Measurements from ENCODE around the gene MESD.
A peak's percentile ranks its signal among the peaks of the same experiment; 100 is the strongest.

MESD gene

GRCh38 chr15:80989518-80990478 is at the start of gene MESD:
Gene MESD (minus strand): TSS chr15:80989819. CDS start chr15:80989791, 28 bp downstream.
- DNase-seq: peak; percentile 95

GRCh38 chr15:81038975-81039607 is 49.5 kb upstream of the MESD start:
- DNase-seq: no peak

GRCh38 chr15:81037952-81038743 is 48.5 kb upstream of the MESD start:
- no peak for DNase-seq

GRCh38 chr15:81033508-81033907 is 43.9 kb upstream of the MESD start:
- no peak for DNase-seq

- DNase-seq: no peak
These were observed 43.2 kb upstream of the MESD start for GRCh38 chr15:81032818-81033217.

GRCh38 chr15:81032355-81032754 is 42.7 kb upstream of the MESD start:
- DNase-seq: no peak

GRCh38 chr15:81031203-81031602 is 41.6 kb upstream of the MESD start:
- no peak for DNase-seq

- DNase-seq: no peak
These were observed 40.7 kb upstream of the MESD start for GRCh38 chr15:81030301-81030750.

- peak; percentile 32 for DNase-seq
These were observed 40.0 kb upstream of the MESD start for GRCh38 chr15:81029414-81030300.

GRCh38 chr15:81026836-81027599 is 37.4 kb upstream of the MESD start:
- peak; percentile 20 for DNase-seq

GRCh38 chr15:81025721-81026370 is 36.2 kb upstream of the MESD start:
- no peak for DNase-seq

- DNase-seq: no peak
These were observed 35.3 kb upstream of the MESD start for GRCh38 chr15:81024936-81025335.

GRCh38 chr15:81024265-81024872 is 34.8 kb upstream of the MESD start:
- no peak for DNase-seq

GRCh38 chr15:81023483-81024264 is 34.1 kb upstream of the MESD start:
- DNase-seq: peak; percentile 59

GRCh38 chr15:81021321-81021720 is 31.7 kb upstream of the MESD start:
- no peak for DNase-seq

GRCh38 chr15:81018197-81018596 is 28.6 kb upstream of the MESD start:
- no peak for DNase-seq

- no peak for DNase-seq
These were observed 27.0 kb upstream of the MESD start for GRCh38 chr15:81016489-81017068.

- DNase-seq: no peak
These were observed 26.2 kb upstream of the MESD start for GRCh38 chr15:81015621-81016488.
